Tibial nerve (tissue), 4 donors: ENCODE data around the gene FBXO21.

ENCODE experiments used
- EP300 ChIP-seq, 2 donors: sonication (generic); formaldehyde crosslinking; IDR thresholded peaks; one replicate each; pipeline ENCODE4 v1.6.1; 2017; ENCODE audit warnings: antibody characterized with exemption in 2 of 2, mild to moderate bottlenecking in 1 of 2
- POLR2A ChIP-seq, 2 donors: fragments of 450-650 bp; IDR thresholded peaks; one replicate each; pipeline ENCODE4 v1.6.1; 2017; ENCODE audit warnings: antibody characterized with exemption in 2 of 2, mild to moderate bottlenecking in 2 of 2, moderate library complexity in 2 of 2
- TF ChIP-seq, protein P1 (sequence below), 5 experiments: fragments of 200-600 bp in 3 of 5; fragments of 450-650 bp in 2 of 5; sonication (generic) in 3 of 5; IDR thresholded peaks; one replicate each; pipeline ENCODE4 v1.5.1; 2016 to 2019; ENCODE audit warnings: antibody characterized with exemption in 5 of 5, mild to moderate bottlenecking in 3 of 5, moderate library complexity in 2 of 5

DNA sequence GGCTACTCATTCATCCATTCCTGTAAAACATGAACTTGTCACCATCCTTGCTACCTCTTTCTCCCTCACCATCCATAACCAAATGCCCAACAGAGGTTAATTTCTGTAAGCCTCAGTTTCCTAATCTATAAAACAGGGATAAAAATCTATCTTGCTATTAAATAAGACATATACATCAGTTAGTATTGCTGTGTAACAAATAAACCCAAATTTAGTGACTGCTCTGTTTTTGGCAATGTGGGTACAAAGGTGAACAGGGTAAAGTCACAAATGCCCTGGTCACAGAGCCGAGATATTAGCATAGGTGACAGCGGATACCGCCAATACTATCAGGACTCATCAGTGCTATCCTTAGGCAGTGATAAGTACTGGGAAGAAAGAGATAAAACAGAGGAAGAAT is 3.6 kb upstream of the FBXO21 start:
- TF ChIP-seq, protein P1, sequence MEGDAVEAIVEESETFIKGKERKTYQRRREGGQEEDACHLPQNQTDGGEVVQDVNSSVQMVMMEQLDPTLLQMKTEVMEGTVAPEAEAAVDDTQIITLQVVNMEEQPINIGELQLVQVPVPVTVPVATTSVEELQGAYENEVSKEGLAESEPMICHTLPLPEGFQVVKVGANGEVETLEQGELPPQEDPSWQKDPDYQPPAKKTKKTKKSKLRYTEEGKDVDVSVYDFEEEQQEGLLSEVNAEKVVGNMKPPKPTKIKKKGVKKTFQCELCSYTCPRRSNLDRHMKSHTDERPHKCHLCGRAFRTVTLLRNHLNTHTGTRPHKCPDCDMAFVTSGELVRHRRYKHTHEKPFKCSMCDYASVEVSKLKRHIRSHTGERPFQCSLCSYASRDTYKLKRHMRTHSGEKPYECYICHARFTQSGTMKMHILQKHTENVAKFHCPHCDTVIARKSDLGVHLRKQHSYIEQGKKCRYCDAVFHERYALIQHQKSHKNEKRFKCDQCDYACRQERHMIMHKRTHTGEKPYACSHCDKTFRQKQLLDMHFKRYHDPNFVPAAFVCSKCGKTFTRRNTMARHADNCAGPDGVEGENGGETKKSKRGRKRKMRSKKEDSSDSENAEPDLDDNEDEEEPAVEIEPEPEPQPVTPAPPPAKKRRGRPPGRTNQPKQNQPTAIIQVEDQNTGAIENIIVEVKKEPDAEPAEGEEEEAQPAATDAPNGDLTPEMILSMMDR (IDR thresholded peaks at IDR 0.05), result no peak
- TF ChIP-seq POLR2A (IDR thresholded peaks at IDR 0.05) (no peak), EP300 (IDR thresholded peaks at IDR 0.05) (no peak)
